HG02973 (cell line): ENCODE data around the gene ALKBH7.

Experiments
- ATAC-seq: cut with Tn5 transposase; IDR thresholded peaks from one replicate; pipeline ENCODE4 v1.9.1; 2021; ENCODE audit warnings: moderate library complexity; ENCODE audit not compliant: unreplicated experiment

The ALKBH7 gene

GRCh38 chr19:6362351-6362801, 10.2 kb upstream of the ALKBH7 start:
- ATAC-seq, result no peak

GRCh38 chr19:6364353-6364752, 8.2 kb upstream of the ALKBH7 start:
- no peak for ATAC-seq

GRCh38 chr19:6373096-6373812, 660 bp downstream of the ALKBH7 start:
- peak; percentile 55 for ATAC-seq

GRCh38 chr19:6373813-6374108, 1.2 kb downstream of the ALKBH7 start:
- no peak for ATAC-seq

GRCh38 chr19:6374161-6374709, 1.6 kb downstream of the ALKBH7 start:
- no peak for ATAC-seq

GRCh38 chr19:6374711-6375410, 2.3 kb downstream of the ALKBH7 start:
- no peak for ATAC-seq

GRCh38 chr19:6375411-6376010, 2.9 kb downstream of the ALKBH7 start, which contains the start of gene PSPN:
PSPN (minus strand) TSS chr19:6375933; CDS start chr19:6375849, 84 bp downstream.
- ATAC-seq, result no peak

GRCh38 chr19:6376512-6377190, 4.1 kb downstream of the ALKBH7 start:
- no peak for ATAC-seq

GRCh38 chr19:6378041-6378440, 5.4 kb downstream of the ALKBH7 start:
- ATAC-seq, result no peak

GRCh38 chr19:6378486-6378885, 5.9 kb downstream of the ALKBH7 start:
- no peak for ATAC-seq

- no peak for ATAC-seq
These were observed 7.2 kb downstream of the ALKBH7 start for GRCh38 chr19:6379744-6380143.

GRCh38 chr19:6381030-6381750, 8.6 kb downstream of the ALKBH7 start:
- ATAC-seq, result no peak

- ATAC-seq, result no peak
These were observed 10.6 kb downstream of the ALKBH7 start for GRCh38 chr19:6383188-6383587.

GRCh38 chr19:6384381-6384780, 11.8 kb downstream of the ALKBH7 start:
- ATAC-seq, result no peak

- no peak for ATAC-seq
These were observed 14.8 kb downstream of the ALKBH7 start for GRCh38 chr19:6387372-6387771.

GRCh38 chr19:6392221-6393073, 19.9 kb downstream of the ALKBH7 start:
- ATAC-seq, result no peak

GRCh38 chr19:6393074-6393982, 20.7 kb downstream of the ALKBH7 start, which contains the start of gene GTF2F1:
GTF2F1 (minus strand) TSS chr19:6393164; CDS start chr19:6392995, 169 bp downstream.
- peak; percentile 75 for ATAC-seq

- peak; percentile 17 for ATAC-seq
These were observed 21.4 kb downstream of the ALKBH7 start for GRCh38 chr19:6393983-6394412.
